ENCODE results near the gene PCDH9.

DNA sequence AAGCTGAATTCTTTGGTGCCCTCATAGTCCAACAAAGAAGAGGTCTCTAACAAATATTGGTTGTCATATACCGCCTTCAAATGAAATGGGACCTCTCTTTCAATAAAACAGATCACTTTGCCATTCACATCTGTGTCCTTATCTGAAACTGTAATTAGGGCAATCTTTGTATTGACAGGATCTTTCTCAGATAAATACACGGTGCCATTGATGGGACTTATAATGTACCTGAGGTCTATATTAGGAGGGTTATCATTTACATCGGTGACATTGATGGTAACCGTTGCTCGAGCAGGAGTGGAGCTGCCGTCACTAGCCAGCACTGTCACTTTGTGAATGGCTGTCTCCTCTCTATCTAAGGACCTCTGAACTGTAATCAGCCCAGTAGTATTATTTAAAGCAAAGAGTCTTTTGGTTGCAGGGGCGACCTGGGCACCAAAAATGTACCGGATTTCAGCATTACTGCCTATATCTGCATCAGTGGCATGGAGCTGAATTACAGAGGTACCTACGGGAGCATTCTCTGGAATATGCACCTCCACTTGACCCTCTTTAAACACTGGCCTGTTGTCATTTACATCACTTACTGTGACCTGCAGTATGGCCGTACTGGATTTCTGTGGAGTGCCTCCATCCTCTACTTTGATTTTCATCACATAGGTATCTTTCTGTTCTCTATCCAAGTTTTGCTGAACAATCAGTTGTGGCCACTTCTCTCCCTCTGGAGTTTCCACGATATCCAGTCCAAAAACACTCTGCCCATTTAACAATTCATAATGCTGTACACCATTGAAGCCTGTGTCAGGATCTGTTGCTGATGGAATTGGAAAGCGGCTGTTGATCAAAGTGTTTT is 2.8 kb downstream of the PCDH9 start:
- TF ChIP-seq ZNF274 (IDR thresholded peaks at IDR 0.05; ENCODE audit: low read depth, low read length) (no peak), YY1 (IDR thresholded peaks at IDR 0.05; ENCODE audit: insufficient read depth, insufficient read length) (no peak)

All from NT2/D1 (cell line).